Measurements from ENCODE around the gene SRC. TPM values are rescaled to one million over a fixed set of nuclear protein-coding genes. Genes with fewer than 3 reads are reported as not detected.

Gene SRC
- total RNA-seq, 4 donors from 2014 or later, result 15.1 to 29.3 (median 19.7) TPM

- no peak for ATAC-seq (ENCODE audit: low FRiP score)
- no peak for DNase-seq (ENCODE audit: low spot score)
- TF ChIP-seq CTCF (IDR thresholded peaks at IDR 0.05), result no peak
Measured at GRCh38 chr20:37319151-37319671, 26.7 kb upstream of the SRC start.

- DNase-seq (ENCODE audit: low spot score) (no peak), ATAC-seq (ENCODE audit: low FRiP score) (no peak)
- no peak for TF ChIP-seq CTCF (IDR thresholded peaks at IDR 0.05)
Measured at GRCh38 chr20:37323985-37324384, 22.0 kb upstream of the SRC start.

GRCh38 chr20:37325206-37325605, 20.7 kb upstream of the SRC start:
- no peak for DNase-seq (ENCODE audit: low spot score)
- no peak for TF ChIP-seq CTCF (IDR thresholded peaks at IDR 0.05)
- no peak for ATAC-seq (ENCODE audit: low FRiP score)

GRCh38 chr20:37326666-37327065, 19.3 kb upstream of the SRC start:
- no peak for DNase-seq (ENCODE audit: low spot score)
- ATAC-seq (ENCODE audit: low FRiP score), result no peak
- TF ChIP-seq CTCF (IDR thresholded peaks at IDR 0.05), result no peak

- no peak for TF ChIP-seq CTCF (IDR thresholded peaks at IDR 0.05)
- DNase-seq (ENCODE audit: low spot score) (peak; percentile 56), ATAC-seq (ENCODE audit: low FRiP score) (peak; percentile 89)
Measured at GRCh38 chr20:37327748-37328147, 18.2 kb upstream of the SRC start.

GRCh38 chr20:37328149-37328945, 17.6 kb upstream of the SRC start:
- ATAC-seq (ENCODE audit: low FRiP score) (peak; percentile 5), DNase-seq (ENCODE audit: low spot score) (no peak)
- TF ChIP-seq CTCF (IDR thresholded peaks at IDR 0.05), result no peak
